HFFc6 (cell line): ENCODE results near the gene MTRF1. TPM values are rescaled to one million over a fixed set of nuclear protein-coding genes. Genes with fewer than 3 reads are reported as not detected.
A peak's percentile ranks its signal among the peaks of the same experiment; 100 is the strongest.

Source experiments
- DNase-seq: peaks from one replicate; pipeline ENCODE4 v3.0.0-alpha.2; 2018
- H3K27ac Mint-ChIP-seq: 2 replicates; pipeline ENCODE4 v1.8.0; 2020; ENCODE audit warnings: mild to moderate bottlenecking, mixed read lengths
- H3K27me3 Mint-ChIP-seq: 2 replicates; pipeline ENCODE4 v1.8.0; 2021; ENCODE audit warnings: mild to moderate bottlenecking, moderate library complexity, mixed read lengths; ENCODE audit not compliant: insufficient read depth
- H3K36me3 Mint-ChIP-seq: 2 replicates; pipeline ENCODE4 v1.8.0; 2021; ENCODE audit warnings: low read depth, mixed read lengths
- H3K4me1 Mint-ChIP-seq: 2 replicates; pipeline ENCODE4 v1.8.0; 2020; ENCODE audit warnings: low read depth, mixed read lengths
- H3K4me3 Mint-ChIP-seq: 2 replicates; pipeline ENCODE4 v1.8.0; 2020; ENCODE audit warnings: mild to moderate bottlenecking, moderate library complexity, mixed read lengths
- H3K9me3 Mint-ChIP-seq: 2 replicates; pipeline ENCODE4 v1.8.0; 2020; ENCODE audit warnings: mild to moderate bottlenecking, mixed read lengths
- CTCF ChIP-seq: fragments of 200-600 bp; sonication (generic); IDR thresholded peaks from 2 replicates; pipeline ENCODE4 v1.5.0; 2021; ENCODE audit warnings: antibody characterized with exemption, mild to moderate bottlenecking
- total RNA-seq, 6 experiments: library from RNA; stranded (reverse); fragmentation: NEBNext Ultra II Directional; extraction: Animal tissue kit (Norgen Biotek cat#: 25700); gene quantifications; 2 replicates in 1 of 6; 3 replicates in 5 of 6; pipeline ENCODE4 v1.2.3, GENCODE V29; 2021

The MTRF1 gene
- total RNA-seq, 6 experiments from 2014 or later: 6.7 to 10.9 (median 9.3) TPM

GRCh38 chr13:41231025-41231677, 32.2 kb downstream of the MTRF1 start:
- no peak for DNase-seq
- Mint-ChIP-seq H3K27me3 (no peaks in the 10 kb centered on the region), H3K4me1 (peaks cover 7% of the 10 kb centered on the region), H3K36me3 (peaks cover 7% of the 10 kb centered on the region; the same call in 1 of the 2 replicates), H3K9me3 (no peaks in the 10 kb centered on the region), H3K4me3 (no peak overlapping the region), H3K27ac (no peak overlapping the region)
- TF ChIP-seq CTCF: no peak

- H3K9me3 Mint-ChIP-seq: no peaks in the 10 kb centered on the region
Observed at GRCh38 chr13:41229356-41229755, 34.0 kb downstream of the MTRF1 start.

GRCh38 chr13:41224113-41225110, 39.0 kb downstream of the MTRF1 start:
- DNase-seq: peak; percentile 76
- no peak for TF ChIP-seq CTCF
- H3K27ac Mint-ChIP-seq: peak overlapping the region; percentile 51
- no peaks in the 10 kb centered on the region for H3K36me3 Mint-ChIP-seq
- H3K4me1 Mint-ChIP-seq: peaks cover 52% of the 10 kb centered on the region
- H3K9me3 Mint-ChIP-seq: no peaks in the 10 kb centered on the region
- no peaks in the 10 kb centered on the region for H3K27me3 Mint-ChIP-seq
- peak overlapping the region; percentile 24 for H3K4me3 Mint-ChIP-seq

More at GRCh38 chr13:41229356-41229755, 34.0 kb downstream of the MTRF1 start:
- Mint-ChIP-seq H3K4me1 (peaks cover 17% of the 10 kb centered on the region), H3K27ac (no peak overlapping the region), H3K36me3 (peaks cover 7% of the 10 kb centered on the region; the same call in 1 of the 2 replicates), H3K27me3 (no peaks in the 10 kb centered on the region), H3K4me3 (no peak overlapping the region)
- no peak for TF ChIP-seq CTCF
- DNase-seq: no peak

- no peaks in the 10 kb centered on the region for H3K36me3 Mint-ChIP-seq
- no peak overlapping the region; the same call in 1 of the 2 replicates for H3K27ac Mint-ChIP-seq
- peak; percentile 38 for DNase-seq
- TF ChIP-seq CTCF: peak; percentile 88
- peaks cover 57% of the 10 kb centered on the region for H3K4me1 Mint-ChIP-seq
- no peaks in the 10 kb centered on the region for H3K9me3 Mint-ChIP-seq
- H3K27me3 Mint-ChIP-seq: no peaks in the 10 kb centered on the region
- H3K4me3 Mint-ChIP-seq: no peak overlapping the region
Observed at GRCh38 chr13:41222259-41222852, 41.0 kb downstream of the MTRF1 start.

- Mint-ChIP-seq H3K9me3 (no peaks in the 10 kb centered on the region), H3K27ac (peak overlapping the region; percentile 32; the same call in 1 of the 2 replicates), H3K27me3 (no peaks in the 10 kb centered on the region), H3K36me3 (no peaks in the 10 kb centered on the region), H3K4me3 (no peak overlapping the region), H3K4me1 (peaks cover 68% of the 10 kb centered on the region)
- DNase-seq: no peak
- no peak for TF ChIP-seq CTCF
Observed at GRCh38 chr13:41220401-41220800, 43.0 kb downstream of the MTRF1 start.
